SK-N-SH treated with all-trans-retinoic acid at 6 μM for 48 hours (cell line): ENCODE measurements around the gene NCF2.

ENCODE experiments used
- ATAC-seq: fragments of 200-7000 bp; cut with Tn5 transposase; 3 replicates; pipeline ENCODE4 v1.9.1; 2020; ENCODE audit warnings: mild to moderate bottlenecking, moderate library complexity
- ARNTL ChIP-seq: fragments of 450-650 bp; formaldehyde crosslinking; IDR thresholded peaks from 2 replicates; pipeline ENCODE4 v1.5.0; 2020; ENCODE audit warnings: low read depth, mild to moderate bottlenecking, moderate library complexity, borderline replicate concordance
- BACH2 ChIP-seq: fragments of 250-450 bp; sonication (Bioruptor Pico); IDR thresholded peaks from 2 replicates; pipeline ENCODE4 v1.9.0; 2021; ENCODE audit warnings: mild to moderate bottlenecking, borderline replicate concordance
- CSRNP3 ChIP-seq: fragments of 250-450 bp; sonication (Bioruptor Pico); IDR thresholded peaks from 2 replicates; pipeline ENCODE4 v1.5.1; 2021; ENCODE audit warnings: mild to moderate bottlenecking, moderate library complexity
- ESRRG ChIP-seq: fragments of 250-450 bp; sonication (Bioruptor Pico); IDR thresholded peaks from 2 replicates; pipeline ENCODE4 v1.6.1; 2021; ENCODE audit warnings: mild to moderate bottlenecking
- GLIS3 ChIP-seq: fragments of 250-450 bp; sonication (Bioruptor Pico); IDR thresholded peaks from 2 replicates; pipeline ENCODE4 v1.5.0; 2020; ENCODE audit warnings: mild to moderate bottlenecking, moderate library complexity
- ISL1 ChIP-seq: fragments of 250-450 bp; sonication (Bioruptor Pico); IDR thresholded peaks from 2 replicates; pipeline ENCODE4 v2.1.2; 2022; ENCODE audit warnings: mild to moderate bottlenecking, moderate library complexity
- OSR1 ChIP-seq: fragments of 250-450 bp; sonication (Bioruptor Pico); IDR thresholded peaks from 2 replicates; pipeline ENCODE4 v1.8.0; 2022; ENCODE audit warnings: moderate library complexity, mild to moderate bottlenecking, inconsistent platforms
- PATZ1 ChIP-seq: fragments of 250-450 bp; sonication (Bioruptor Pico); IDR thresholded peaks from 2 replicates; pipeline ENCODE4 v1.8.0; 2020; ENCODE audit warnings: mild to moderate bottlenecking, moderate library complexity, borderline replicate concordance
- POU6F1 ChIP-seq: fragments of 250-450 bp; sonication (Bioruptor Pico); IDR thresholded peaks from 2 replicates; pipeline ENCODE4 v1.8.0; 2021; ENCODE audit warnings: low read depth, mild to moderate bottlenecking, moderate library complexity, borderline replicate concordance
- PPARA ChIP-seq: fragments of 250-450 bp; sonication (Bioruptor Pico); IDR thresholded peaks from 2 replicates; pipeline ENCODE4 v1.5.0; 2020; ENCODE audit warnings: mild to moderate bottlenecking, borderline replicate concordance
- RARB ChIP-seq: fragments of 250-450 bp; sonication (Bioruptor Pico); IDR thresholded peaks from 2 replicates; pipeline ENCODE4 v1.8.0; 2021; ENCODE audit warnings: mild to moderate bottlenecking, moderate library complexity
- TCF4 ChIP-seq: fragments of 250-450 bp; sonication (Bioruptor Pico); IDR thresholded peaks from 2 replicates; pipeline ENCODE4 v1.8.0; 2021; ENCODE audit warnings: mild to moderate bottlenecking, moderate library complexity, borderline replicate concordance
- TOX ChIP-seq: fragments of 250-450 bp; sonication (Bioruptor Pico); IDR thresholded peaks from 2 replicates; pipeline ENCODE4 v1.8.0; 2021; ENCODE audit warnings: mild to moderate bottlenecking, moderate library complexity, borderline replicate concordance
- ZC3H10 ChIP-seq: fragments of 250-450 bp; sonication (Bioruptor Pico); IDR thresholded peaks from 2 replicates; pipeline ENCODE4 v1.5.1; 2021; ENCODE audit warnings: mild to moderate bottlenecking, moderate library complexity
- ZFP3 ChIP-seq: fragments of 250-450 bp; sonication (Bioruptor Pico); IDR thresholded peaks from 2 replicates; pipeline ENCODE4 v1.5.0; 2020; ENCODE audit warnings: mild to moderate bottlenecking, moderate library complexity
- ZFP30 ChIP-seq: fragments of 450-650 bp; formaldehyde crosslinking; IDR thresholded peaks from 2 replicates; pipeline ENCODE4 v1.5.0; 2022; ENCODE audit warnings: mild to moderate bottlenecking, moderate library complexity
- ZNF565 ChIP-seq: fragments of 450-650 bp; formaldehyde crosslinking; conservative IDR thresholded peaks from 2 replicates; pipeline ENCODE4 v1.5.0; 2020; ENCODE audit warnings: low read depth, mild to moderate bottlenecking, moderate library complexity
- ZNF70 ChIP-seq: fragments of 450-650 bp; formaldehyde crosslinking; IDR thresholded peaks from 2 replicates; pipeline ENCODE4 v1.5.0; 2020; ENCODE audit warnings: mild to moderate bottlenecking, moderate library complexity
- ZNF8 ChIP-seq: fragments of 450-650 bp; formaldehyde crosslinking; IDR thresholded peaks from 2 replicates; pipeline ENCODE4 v1.5.0; 2020; ENCODE audit warnings: mild to moderate bottlenecking, moderate library complexity

NCF2 gene

GRCh38 chr1:183596500-183596899 lies 6.2 kb upstream of the NCF2 start (continued):
- TF ChIP-seq POU6F1 (CRISPR knock-in tag) = no peak
- TF ChIP-seq, all 23 proteins: peak for 0

GRCh38 chr1:183595537-183595936 lies 5.3 kb upstream of the NCF2 start:
- no peak for TF ChIP-seq ZC3H10 (CRISPR knock-in tag)
- no peak for TF ChIP-seq ISL1 (CRISPR knock-in tag)
- no peak for TF ChIP-seq ZNF8 (CRISPR knock-in tag)
- TF ChIP-seq BACH2 (CRISPR knock-in tag) = no peak
- TF ChIP-seq PATZ1 (CRISPR knock-in tag) = no peak
- TF ChIP-seq POU6F1 (CRISPR knock-in tag) = no peak
- TF ChIP-seq PPARA (CRISPR knock-in tag) = no peak
- no peak for TF ChIP-seq TOX (CRISPR knock-in tag)
- TF ChIP-seq ZNF565 (CRISPR knock-in tag) = no peak
- no peak for TF ChIP-seq RARB (CRISPR knock-in tag)
- TF ChIP-seq ZNF70 (CRISPR knock-in tag) = no peak
- no peak for TF ChIP-seq ARNTL (CRISPR knock-in tag)
- TF ChIP-seq ZFP3 (CRISPR knock-in tag) = no peak
- TF ChIP-seq CSRNP3 (CRISPR knock-in tag) = no peak
- ATAC-seq = no peak

- no peak; the same call in 2 of the 3 replicates for ATAC-seq
- no peak for TF ChIP-seq ZFP3 (CRISPR knock-in tag)
- TF ChIP-seq ZNF565 (CRISPR knock-in tag) = no peak
- no peak for TF ChIP-seq RARB (CRISPR knock-in tag)
- TF ChIP-seq OSR1 (CRISPR knock-in tag) = no peak
- no peak for TF ChIP-seq CSRNP3 (CRISPR knock-in tag)
Measured at GRCh38 chr1:183593356-183593755, 3.1 kb upstream of the NCF2 start.

- TF ChIP-seq CSRNP3 (CRISPR knock-in tag) (no peak), ESRRG (CRISPR knock-in tag) (no peak), ARNTL (CRISPR knock-in tag) (no peak), ZNF70 (CRISPR knock-in tag) (no peak), ZFP30 (no peak), TOX (CRISPR knock-in tag) (no peak), ZNF8 (CRISPR knock-in tag) (no peak), TCF4 (CRISPR knock-in tag) (no peak), ZFP3 (CRISPR knock-in tag) (no peak), GLIS3 (no peak)
- no peak for ATAC-seq
Measured at GRCh38 chr1:183592733-183593132, 2.5 kb upstream of the NCF2 start.
